Cardiac fibroblast (primary cell): Measurements from ENCODE around the gene PLEKHG4B.
"Not testable (repeated sequence)": the region's sequence is repeated elsewhere in the genome, so short reads cannot be mapped to it uniquely, and the experiment has no call there.

Experiments
- DNase-seq, 2 donors: peaks; one replicate each; pipeline versions ENCODE4 v3.0.0 to v3.0.0-alpha.2; 2010; ENCODE audit warnings: low read depth in 2 of 2
- H3K4me3 ChIP-seq, 2 donors: replicated peaks in 1 of 2; 1 replicate in 1 of 2; 2 replicates in 1 of 2; pipeline ENCODE4 v1.5.1; 2011; ENCODE audit warnings: low read depth in 2 of 2, low read length in 2 of 2, mild to moderate bottlenecking in 2 of 2, moderate library complexity in 1 of 2
- TF ChIP-seq, protein P1 (sequence below): IDR thresholded peaks from one replicate; pipeline ENCODE4 v1.5.1; 2011; ENCODE audit warnings: low read depth, mild to moderate bottlenecking, low read length, inconsistent platforms

The PLEKHG4B gene

DNA sequence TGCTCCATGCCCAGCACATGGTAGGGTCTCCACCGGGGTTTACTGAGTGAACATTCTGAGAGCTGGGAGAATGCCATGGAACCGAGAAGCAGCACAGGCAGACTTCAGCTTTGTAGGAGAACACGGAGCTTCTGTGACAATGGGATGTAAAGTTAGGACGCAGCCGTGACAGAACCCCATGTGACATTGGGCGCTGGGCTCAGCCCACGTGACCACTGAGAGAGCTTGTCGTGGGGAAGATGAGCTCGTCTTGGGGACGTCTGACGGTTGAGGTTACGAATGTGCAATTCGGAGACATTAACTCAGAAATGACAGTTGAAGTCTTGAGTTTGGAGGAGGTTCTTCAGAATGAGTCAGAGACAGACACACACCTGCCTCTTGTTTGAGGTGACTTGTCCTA is 139.7 kb downstream of the PLEKHG4B start:
- no peak overlapping the region for H3K4me3 ChIP-seq
- TF ChIP-seq, protein P1, sequence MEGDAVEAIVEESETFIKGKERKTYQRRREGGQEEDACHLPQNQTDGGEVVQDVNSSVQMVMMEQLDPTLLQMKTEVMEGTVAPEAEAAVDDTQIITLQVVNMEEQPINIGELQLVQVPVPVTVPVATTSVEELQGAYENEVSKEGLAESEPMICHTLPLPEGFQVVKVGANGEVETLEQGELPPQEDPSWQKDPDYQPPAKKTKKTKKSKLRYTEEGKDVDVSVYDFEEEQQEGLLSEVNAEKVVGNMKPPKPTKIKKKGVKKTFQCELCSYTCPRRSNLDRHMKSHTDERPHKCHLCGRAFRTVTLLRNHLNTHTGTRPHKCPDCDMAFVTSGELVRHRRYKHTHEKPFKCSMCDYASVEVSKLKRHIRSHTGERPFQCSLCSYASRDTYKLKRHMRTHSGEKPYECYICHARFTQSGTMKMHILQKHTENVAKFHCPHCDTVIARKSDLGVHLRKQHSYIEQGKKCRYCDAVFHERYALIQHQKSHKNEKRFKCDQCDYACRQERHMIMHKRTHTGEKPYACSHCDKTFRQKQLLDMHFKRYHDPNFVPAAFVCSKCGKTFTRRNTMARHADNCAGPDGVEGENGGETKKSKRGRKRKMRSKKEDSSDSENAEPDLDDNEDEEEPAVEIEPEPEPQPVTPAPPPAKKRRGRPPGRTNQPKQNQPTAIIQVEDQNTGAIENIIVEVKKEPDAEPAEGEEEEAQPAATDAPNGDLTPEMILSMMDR = no peak
- no peak for DNase-seq

DNA sequence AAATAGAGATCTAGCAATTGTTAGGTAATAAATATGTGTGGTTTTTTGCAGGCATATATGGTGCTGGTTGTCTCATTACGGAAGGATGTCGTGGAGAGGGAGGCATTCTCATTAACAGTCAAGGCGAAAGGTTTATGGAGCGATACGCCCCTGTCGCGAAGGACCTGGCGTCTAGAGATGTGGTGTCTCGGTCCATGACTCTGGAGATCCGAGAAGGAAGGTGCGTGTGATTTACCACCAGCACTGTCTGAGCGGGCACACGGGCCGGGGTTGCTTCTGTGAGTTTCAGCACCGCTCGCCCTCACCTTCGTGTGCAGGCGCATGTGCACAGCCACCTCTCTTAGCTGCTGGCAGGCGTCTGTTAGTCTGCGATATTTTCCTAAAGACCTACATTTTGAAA is 141.5 kb downstream of the PLEKHG4B start:
- H3K4me3 ChIP-seq = not testable (repeated sequence)

DNA sequence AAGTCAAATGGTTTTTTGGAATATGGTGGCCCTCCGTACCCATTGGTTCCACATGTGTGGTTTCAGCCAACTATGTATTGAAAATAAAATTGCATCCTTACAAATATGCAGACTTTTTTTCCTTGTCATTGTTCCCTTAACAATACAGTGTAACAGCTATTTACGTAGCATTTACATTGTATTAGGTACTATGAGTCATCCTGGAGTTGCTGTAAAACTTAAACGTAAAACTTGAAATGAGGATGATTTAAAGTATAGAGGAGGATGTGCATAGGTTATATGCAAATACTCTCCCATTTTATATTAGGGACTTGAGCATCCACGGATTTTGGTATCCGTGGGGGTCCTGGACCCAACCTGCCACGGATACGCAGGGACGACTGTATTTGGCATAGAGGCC is 142.5 kb downstream of the PLEKHG4B start:
- no peak overlapping the region for H3K4me3 ChIP-seq
- peak in 1 of 2 donors; percentile 11 for DNase-seq
- TF ChIP-seq, protein P1 = no peak

More for the DNA sequence above, 141.5 kb downstream of the PLEKHG4B start:
- DNase-seq = not testable (repeated sequence)

DNA sequence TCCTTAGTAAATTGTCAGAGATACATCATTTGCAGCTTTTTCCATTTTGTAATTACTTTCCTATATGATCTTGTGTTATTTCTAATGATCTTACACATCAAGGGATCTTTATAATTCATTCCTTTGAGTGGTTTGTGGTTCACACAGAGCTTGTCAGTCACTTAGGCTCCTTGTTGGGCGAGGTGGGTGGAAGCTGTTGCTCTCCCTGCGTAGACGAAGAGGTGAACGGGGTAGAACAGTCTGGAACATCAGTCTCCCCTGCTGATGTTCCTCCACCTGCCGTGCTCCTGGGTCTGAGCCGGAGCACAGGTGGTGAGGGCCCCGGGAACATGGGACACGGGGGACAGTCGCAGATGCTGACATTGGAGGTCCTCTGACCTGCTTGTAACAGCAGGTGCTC is 143.6 kb downstream of the PLEKHG4B start:
- not testable (repeated sequence) for H3K4me3 ChIP-seq, DNase-seq

DNA sequence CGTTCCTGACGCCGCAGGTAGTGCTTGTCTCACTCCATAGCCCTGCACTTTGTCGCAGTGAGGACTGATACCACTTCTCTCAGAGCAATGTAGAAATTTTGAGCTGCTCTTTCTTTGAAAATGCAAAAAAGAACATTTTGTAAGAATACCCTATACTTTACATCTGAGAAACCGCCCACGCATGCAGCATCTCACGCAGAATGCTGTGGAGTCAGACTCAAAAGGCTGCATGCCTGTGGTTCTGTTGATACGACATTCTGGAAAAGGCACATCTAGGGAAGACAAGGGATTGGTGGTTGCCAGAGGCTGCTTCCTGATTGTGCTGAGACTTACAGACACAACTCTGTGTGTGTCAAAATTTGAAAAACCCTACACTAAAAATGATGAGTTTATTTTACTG is 146.0 kb downstream of the PLEKHG4B start:
- not testable (repeated sequence) for DNase-seq, H3K4me3 ChIP-seq
